GM12875 (cell line): ENCODE data around the gene TLNRD1.

Experiments used
- H3K4me3 ChIP-seq: one replicate; pipeline ENCODE4 v1.5.1; 2011; ENCODE audit warnings: low read depth, low read length, control low read depth
- CTCF ChIP-seq: IDR thresholded peaks from 2 replicates; pipeline ENCODE4 v1.5.1; 2011; ENCODE audit warnings: low read depth, mild to moderate bottlenecking, control low read depth, inconsistent platforms, low read length, moderate library complexity, borderline replicate concordance; ENCODE audit not compliant: insufficient read depth

The TLNRD1 gene

GRCh38 chr15:80988148-80988796 lies 12.5 kb upstream of the TLNRD1 start:
- TF ChIP-seq CTCF = no peak
- H3K4me3 ChIP-seq = peak overlapping the region; percentile 97

GRCh38 chr15:80989081-80989517 lies 11.6 kb upstream of the TLNRD1 start:
- no peak for TF ChIP-seq CTCF
- H3K4me3 ChIP-seq = peak overlapping the region; percentile 97

- TF ChIP-seq CTCF = no peak
- H3K4me3 ChIP-seq = peak within 1 kb of the TSS; percentile 97
Measured at GRCh38 chr15:80989518-80990478, 10.9 kb upstream of the TLNRD1 start, which contains the start of gene MESD. TSS of gene MESD (minus strand) at chr15:80989819. CDS start at chr15:80989791, 28 bp downstream.

- no peak overlapping the region for H3K4me3 ChIP-seq
- TF ChIP-seq CTCF = no peak
Measured at GRCh38 chr15:80990955-80991354, 9.8 kb upstream of the TLNRD1 start.

GRCh38 chr15:80991421-80991820 lies 9.3 kb upstream of the TLNRD1 start:
- no peak overlapping the region for H3K4me3 ChIP-seq
- TF ChIP-seq CTCF = no peak

- no peak overlapping the region for H3K4me3 ChIP-seq
- no peak for TF ChIP-seq CTCF
Measured at GRCh38 chr15:80992006-80992405, 8.7 kb upstream of the TLNRD1 start.
